ENCODE data around the gene P4HB.

The P4HB gene

GRCh38 chr17:81867170-81867990, 7.0 kb upstream of the P4HB start:
- peak; percentile 34 for DNase-seq

GRCh38 chr17:81866440-81867169, 6.3 kb upstream of the P4HB start:
- DNase-seq: no peak

GRCh38 chr17:81865733-81866439, 5.6 kb upstream of the P4HB start:
- no peak for DNase-seq

- no peak for DNase-seq
Observed at GRCh38 chr17:81865358-81865732, 5.0 kb upstream of the P4HB start.

- no peak for DNase-seq
Observed at GRCh38 chr17:81863833-81864768, 3.8 kb upstream of the P4HB start.

- DNase-seq: no peak
Observed at GRCh38 chr17:81863123-81863675, 2.9 kb upstream of the P4HB start.

- DNase-seq: peak; percentile 99
Observed at GRCh38 chr17:81860756-81861568, 627 bp upstream of the P4HB start.

- no peak for DNase-seq
Observed at GRCh38 chr17:81858967-81859905, 1.1 kb downstream of the P4HB start.

GRCh38 chr17:81858170-81858966, 2.0 kb downstream of the P4HB start:
- no peak for DNase-seq

- peak; percentile 12 for DNase-seq
Observed at GRCh38 chr17:81854974-81855774, 5.2 kb downstream of the P4HB start.

- no peak for DNase-seq
Observed at GRCh38 chr17:81852237-81852636, 8.1 kb downstream of the P4HB start.

GRCh38 chr17:81851423-81851822, 8.9 kb downstream of the P4HB start:
- DNase-seq: no peak

GRCh38 chr17:81849457-81849856, 10.9 kb downstream of the P4HB start:
- no peak for DNase-seq

- DNase-seq: no peak
Observed at GRCh38 chr17:81846743-81847689, 13.3 kb downstream of the P4HB start.

- DNase-seq: no peak
Observed at GRCh38 chr17:81845881-81846742, 14.2 kb downstream of the P4HB start.

- DNase-seq: no peak
Observed at GRCh38 chr17:81845361-81845760, 15.0 kb downstream of the P4HB start.

Data from CD4-positive, alpha-beta T cell treated with Interleukin-6 for 4 hours (primary cell).